Smooth muscle cell (in vitro differentiated cells): ENCODE results near the gene RABGAP1L. TPM values are rescaled to one million over a fixed set of nuclear protein-coding genes. Genes with fewer than 3 reads are reported as not detected.
"Not testable (repeated sequence)": the region's sequence is repeated elsewhere in the genome, so short reads cannot be mapped to it uniquely, and the experiment has no call there.

Experiments
- DNase-seq: peaks from one replicate; lab custom pipeline; 2025; ENCODE audit not compliant: unreplicated experiment; lab: John Stamatoyannopoulos, UW
- H2AFZ ChIP-seq: fragments of 200-600 bp; sonication (generic); 2 replicates; pipeline ENCODE4 v1.6.0; 2016; ENCODE audit warnings: antibody characterized with exemption, low read depth, mild to moderate bottlenecking
- H3F3A ChIP-seq: fragments of 200-600 bp; sonication (generic); 2 replicates; pipeline ENCODE4 v1.6.0; 2017; ENCODE audit warnings: antibody characterized with exemption, low read depth
- H3K27ac ChIP-seq: fragments of 200-600 bp; sonication (generic); 2 replicates; pipeline ENCODE4 v1.5.1; 2016; ENCODE audit warnings: low read depth, mild to moderate bottlenecking
- H3K27me3 ChIP-seq: fragments of 200-600 bp; sonication (generic); 2 replicates; pipeline ENCODE4 v1.6.1; 2016; ENCODE audit warnings: low read depth, mild to moderate bottlenecking
- H3K36me3 ChIP-seq: fragments of 200-600 bp; sonication (generic); 2 replicates; pipeline ENCODE4 v1.5.1; 2016; ENCODE audit warnings: low read depth
- H3K4me1 ChIP-seq: fragments of 200-600 bp; sonication (generic); 2 replicates; pipeline ENCODE4 v1.5.1; 2016; ENCODE audit warnings: low read depth
- H3K4me2 ChIP-seq: fragments of 200-600 bp; sonication (generic); 2 replicates; pipeline ENCODE4 v1.6.0; 2016; ENCODE audit warnings: mild to moderate bottlenecking
- H3K4me3 ChIP-seq: fragments of 200-600 bp; sonication (generic); 2 replicates; pipeline ENCODE4 v1.5.1; 2016; ENCODE audit warnings: mild to moderate bottlenecking
- H3K79me2 ChIP-seq: fragments of 200-600 bp; sonication (generic); 2 replicates; pipeline ENCODE4 v1.6.0; 2016; ENCODE audit warnings: low read depth, mild to moderate bottlenecking
- H3K9ac ChIP-seq: fragments of 200-600 bp; sonication (generic); 2 replicates; pipeline ENCODE4 v1.6.0; 2016; ENCODE audit warnings: low read depth
- H3K9me3 ChIP-seq: fragments of 200-600 bp; sonication (generic); replicated peaks from 2 replicates; pipeline ENCODE4 v1.5.1; 2016; ENCODE audit warnings: low read depth
- H4K20me1 ChIP-seq: fragments of 200-600 bp; sonication (generic); 2 replicates; pipeline ENCODE4 v1.6.0; 2016; ENCODE audit warnings: low read depth
- WGBS: methylation state at CpG from one replicate; pipeline ENCODE4 v1.1.7; 2016; ENCODE audit warnings: low lambda C conversion rate; 5-methylcytosine and 5-hydroxymethylcytosine counted together
- polyA plus RNA-seq: library from polyadenylated mRNA; unstranded; fragments of >200 nt; fragmentation: Nextera tagmentation; extraction: Ambion mirVana; gene quantifications from 2 replicates; pipeline ENCODE4 v1.2.1, GENCODE V29; 2016
- total RNA-seq: library from RNA; depleted of rRNA; stranded (reverse); fragments of >200 nt; gene quantifications from 2 replicates; pipeline ENCODE4 v1.2.3, GENCODE V29; 2014
- TF ChIP-seq, protein P1 (sequence below): fragments of 200-600 bp; sonication (generic); IDR thresholded peaks from 2 replicates; pipeline ENCODE4 v1.5.1; 2017; ENCODE audit warnings: borderline replicate concordance, mild to moderate bottlenecking, antibody characterized with exemption; ENCODE audit not compliant: insufficient read depth, poor library complexity, severe bottlenecking

Gene RABGAP1L
- total and polyA plus RNA-seq, 2 experiments from 2014 or later: 4.8 to 24.7 TPM

DNA sequence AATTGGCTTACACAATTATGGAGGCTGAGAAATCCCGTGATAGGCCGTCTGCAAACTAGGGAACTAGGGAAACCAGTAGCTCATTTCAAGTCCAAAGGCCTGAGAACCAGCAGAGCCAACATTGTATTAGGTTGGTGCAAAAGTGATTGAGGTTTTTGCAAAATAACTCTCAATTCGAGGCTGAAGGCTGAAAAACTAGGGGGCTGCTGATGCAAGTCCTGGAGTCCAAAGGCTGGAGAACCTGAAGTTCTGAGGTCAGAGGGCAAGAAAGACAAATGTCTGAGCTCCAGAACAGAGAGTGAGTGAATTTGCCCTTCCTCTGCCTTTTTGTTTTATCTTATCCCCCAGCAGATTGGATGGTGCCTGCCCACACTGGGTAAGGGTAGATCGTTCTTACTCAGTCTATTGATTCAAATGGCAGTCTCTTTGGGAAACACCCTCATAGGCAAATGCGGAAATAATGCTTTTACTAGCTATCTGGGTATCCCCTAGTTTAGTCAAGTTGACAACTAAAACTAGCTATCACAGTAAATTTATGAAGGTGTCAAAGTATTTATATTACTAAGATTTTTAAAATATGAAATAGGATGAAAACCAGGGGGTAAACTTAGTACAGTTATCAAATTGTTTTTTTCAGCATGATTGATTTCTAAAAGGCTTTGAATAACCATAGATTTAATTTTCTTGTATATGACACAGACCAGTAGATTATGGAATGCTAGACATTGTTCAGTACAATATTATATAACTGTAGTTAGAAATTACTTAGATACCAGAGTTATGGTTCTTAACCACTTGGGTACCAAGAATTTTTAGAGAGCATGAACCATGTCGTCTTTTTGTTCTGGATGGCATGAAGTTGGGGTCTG is 15.4 kb downstream of the RABGAP1L start:
- Histone ChIP-seq H2AFZ (no peak overlapping the region), H3K79me2 (peaks cover 33% of the 10 kb centered on the region), H3K27me3 (no peaks in the 10 kb centered on the region), H3K9me3 (no peaks in the 10 kb centered on the region), H3K9ac (no peak overlapping the region), H3K4me2 (no peak overlapping the region), H3F3A (no peaks in the 10 kb centered on the region), H4K20me1 (peaks cover 24% of the 10 kb centered on the region), H3K36me3 (no peaks in the 10 kb centered on the region), H3K27ac (no peak overlapping the region), H3K4me3 (no peak overlapping the region), H3K4me1 (no peaks in the 10 kb centered on the region)
- 94% methylated on average over 6 of the region's 6 CpGs for WGBS
- no peak for DNase-seq
- TF ChIP-seq, protein P1, sequence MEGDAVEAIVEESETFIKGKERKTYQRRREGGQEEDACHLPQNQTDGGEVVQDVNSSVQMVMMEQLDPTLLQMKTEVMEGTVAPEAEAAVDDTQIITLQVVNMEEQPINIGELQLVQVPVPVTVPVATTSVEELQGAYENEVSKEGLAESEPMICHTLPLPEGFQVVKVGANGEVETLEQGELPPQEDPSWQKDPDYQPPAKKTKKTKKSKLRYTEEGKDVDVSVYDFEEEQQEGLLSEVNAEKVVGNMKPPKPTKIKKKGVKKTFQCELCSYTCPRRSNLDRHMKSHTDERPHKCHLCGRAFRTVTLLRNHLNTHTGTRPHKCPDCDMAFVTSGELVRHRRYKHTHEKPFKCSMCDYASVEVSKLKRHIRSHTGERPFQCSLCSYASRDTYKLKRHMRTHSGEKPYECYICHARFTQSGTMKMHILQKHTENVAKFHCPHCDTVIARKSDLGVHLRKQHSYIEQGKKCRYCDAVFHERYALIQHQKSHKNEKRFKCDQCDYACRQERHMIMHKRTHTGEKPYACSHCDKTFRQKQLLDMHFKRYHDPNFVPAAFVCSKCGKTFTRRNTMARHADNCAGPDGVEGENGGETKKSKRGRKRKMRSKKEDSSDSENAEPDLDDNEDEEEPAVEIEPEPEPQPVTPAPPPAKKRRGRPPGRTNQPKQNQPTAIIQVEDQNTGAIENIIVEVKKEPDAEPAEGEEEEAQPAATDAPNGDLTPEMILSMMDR: no peak

GRCh38 chr1:174178459-174178858 is 19.1 kb downstream of the RABGAP1L start:
- not testable (repeated sequence) for H3K4me2 ChIP-seq, DNase-seq, H3K9ac ChIP-seq, H3F3A ChIP-seq, H3K4me1 ChIP-seq, H3K27me3 ChIP-seq, H2AFZ ChIP-seq, H3K9me3 ChIP-seq, H3K36me3 ChIP-seq, H3K27ac ChIP-seq, H3K4me3 ChIP-seq
- WGBS: 95% methylated on average over 2 of the region's 2 CpGs
- peaks cover 43% of the 10 kb centered on the region for H4K20me1 ChIP-seq
- H3K79me2 ChIP-seq: peaks cover 24% of the 10 kb centered on the region

DNA sequence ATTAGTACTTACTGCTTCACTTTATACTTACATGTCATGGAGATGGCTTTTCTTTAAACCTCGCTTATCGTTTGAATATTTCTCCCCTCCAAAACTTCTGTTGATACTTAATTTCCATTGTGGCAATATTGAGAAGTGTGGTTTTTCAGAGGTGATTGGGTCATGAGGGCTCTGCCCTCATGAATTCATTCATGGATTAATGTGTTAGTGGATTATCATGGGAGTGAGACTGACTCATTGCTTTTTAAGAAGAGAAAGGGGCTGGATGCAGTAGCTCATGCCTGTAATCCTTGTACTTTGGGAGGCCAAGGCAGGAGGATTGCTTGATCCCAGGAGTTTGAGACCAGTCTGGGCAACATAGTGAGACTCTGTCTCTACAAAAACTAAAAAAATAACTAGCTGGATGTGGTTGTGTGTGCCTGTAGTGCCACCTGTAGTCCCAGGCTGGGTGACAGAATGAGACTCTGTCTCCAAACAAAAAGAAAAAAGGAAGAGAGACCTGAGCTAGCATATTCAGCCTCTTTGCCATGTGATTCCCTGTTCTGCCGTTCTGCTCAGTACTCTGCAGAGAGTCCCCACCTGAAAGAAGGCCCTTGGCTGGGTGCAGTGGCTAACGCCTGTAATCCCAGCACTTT is 30.2 kb downstream of the RABGAP1L start:
- TF ChIP-seq, protein P1: no peak
- DNase-seq: no peak
- Histone ChIP-seq H3K27me3 (no peaks in the 10 kb centered on the region), H3K36me3 (no peaks in the 10 kb centered on the region), H4K20me1 (peaks cover 13% of the 10 kb centered on the region), H3K9me3 (no peaks in the 10 kb centered on the region), H3F3A (no peaks in the 10 kb centered on the region), H3K79me2 (peaks cover 18% of the 10 kb centered on the region), H3K4me2 (no peak overlapping the region), H2AFZ (no peak overlapping the region), H3K4me3 (no peak overlapping the region), H3K4me1 (no peaks in the 10 kb centered on the region), H3K27ac (no peak overlapping the region), H3K9ac (no peak overlapping the region)
- 95% methylated on average over 4 of the region's 4 CpGs for WGBS

- WGBS: 86% methylated on average over 6 of the region's 6 CpGs
- Histone ChIP-seq H3K36me3 (no peaks in the 10 kb centered on the region), H3K4me2 (no peak overlapping the region), H2AFZ (no peak overlapping the region), H3K27me3 (no peaks in the 10 kb centered on the region), H3F3A (no peaks in the 10 kb centered on the region), H3K9me3 (no peaks in the 10 kb centered on the region), H3K27ac (no peak overlapping the region), H3K9ac (no peak overlapping the region), H3K79me2 (peaks cover 18% of the 10 kb centered on the region), H3K4me1 (no peaks in the 10 kb centered on the region), H4K20me1 (peaks cover 10% of the 10 kb centered on the region), H3K4me3 (no peak overlapping the region)
- TF ChIP-seq, protein P1: no peak
- no peak for DNase-seq
These were observed 31.4 kb downstream of the RABGAP1L start for GRCh38 chr1:174190691-174191199.
